T1000 (cell line): ENCODE results near the gene GPC3.

Experiments used
- DNase-seq: peaks from one replicate; lab custom pipeline; 2025; ENCODE audit warnings: mixed read lengths; lab: John Stamatoyannopoulos, UW

GPC3 gene

DNA sequence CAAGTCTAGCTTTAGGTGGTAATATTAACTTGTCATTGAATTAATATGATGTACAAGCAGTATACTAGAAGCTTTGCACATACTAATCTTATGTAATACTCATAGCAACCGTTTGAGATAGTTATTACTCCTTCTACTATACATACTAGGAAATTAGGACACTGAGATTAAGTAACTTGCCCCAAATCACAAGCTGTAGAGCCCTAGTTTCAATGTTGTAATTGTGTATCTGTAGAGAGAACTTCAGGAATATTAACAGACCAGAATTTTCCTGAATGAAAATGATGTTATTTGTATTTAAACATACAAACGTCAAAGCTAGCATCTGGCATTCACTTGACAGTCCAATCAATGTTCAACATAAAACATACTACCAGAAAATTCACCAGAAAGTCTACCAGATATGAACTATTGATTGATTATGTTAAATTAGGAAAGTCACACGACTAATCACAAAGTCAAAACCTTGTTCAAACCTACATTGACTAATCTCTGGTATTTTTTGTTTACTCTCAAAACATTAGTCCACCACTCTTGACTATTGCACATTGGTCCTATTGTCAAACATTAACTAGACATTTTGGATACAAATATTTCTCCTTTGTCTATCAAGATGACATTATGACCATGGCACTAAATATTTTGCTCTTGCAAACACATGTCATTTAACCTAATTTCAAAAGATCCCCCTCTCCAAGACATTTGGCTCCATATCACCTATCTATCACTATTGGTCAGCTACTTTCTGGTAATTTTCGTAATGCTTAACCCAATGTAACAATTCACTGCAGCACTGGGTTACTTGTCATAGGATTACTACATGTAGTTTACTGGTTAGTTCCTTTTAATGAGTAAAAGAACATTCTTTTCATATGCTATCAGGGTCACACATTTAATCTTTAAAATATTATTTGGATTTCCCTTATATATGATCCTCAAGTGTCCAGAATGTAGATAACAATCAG, 100.7 kb downstream of the GPC3 start:
- DNase-seq: no peak

DNA sequence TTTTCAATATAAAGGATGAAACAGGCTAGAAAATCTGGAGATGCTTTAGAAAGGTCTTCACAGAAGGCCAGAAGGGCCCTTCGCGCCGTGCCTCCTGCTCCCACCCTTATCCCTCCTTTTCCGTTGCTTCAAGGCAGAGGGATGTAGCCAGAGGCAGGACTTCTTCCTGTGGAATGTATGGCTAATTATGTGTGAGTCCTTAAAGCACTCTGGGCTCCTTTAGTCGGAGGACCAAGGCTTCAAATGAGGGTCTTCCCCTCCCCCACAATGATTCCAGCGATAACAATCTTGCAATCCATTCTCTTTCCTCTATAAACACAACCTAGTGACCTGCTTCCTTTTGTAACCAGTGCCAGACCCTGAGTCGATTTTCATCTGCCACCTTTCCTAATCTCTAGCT, 103.5 kb downstream of the GPC3 start:
- no peak for DNase-seq

DNA sequence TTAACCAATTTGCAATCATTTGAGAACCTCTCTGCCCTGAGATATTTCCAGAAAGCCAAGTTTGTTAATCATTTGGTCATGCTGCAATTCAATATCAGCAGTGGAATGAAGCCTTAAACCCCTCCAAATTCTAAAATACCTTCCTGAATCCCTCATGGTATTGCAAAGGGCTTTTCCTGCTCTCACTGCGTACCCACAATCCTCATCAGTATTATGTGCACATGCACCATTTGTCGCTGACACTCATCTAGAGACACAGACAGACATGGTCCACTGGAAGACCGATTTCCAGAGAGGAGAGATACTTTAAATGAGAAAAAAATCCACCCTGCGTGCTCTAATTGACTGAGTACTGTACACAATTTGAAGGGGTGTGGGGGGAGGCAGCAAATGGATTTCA, 104.4 kb downstream of the GPC3 start:
- no peak for DNase-seq

DNA sequence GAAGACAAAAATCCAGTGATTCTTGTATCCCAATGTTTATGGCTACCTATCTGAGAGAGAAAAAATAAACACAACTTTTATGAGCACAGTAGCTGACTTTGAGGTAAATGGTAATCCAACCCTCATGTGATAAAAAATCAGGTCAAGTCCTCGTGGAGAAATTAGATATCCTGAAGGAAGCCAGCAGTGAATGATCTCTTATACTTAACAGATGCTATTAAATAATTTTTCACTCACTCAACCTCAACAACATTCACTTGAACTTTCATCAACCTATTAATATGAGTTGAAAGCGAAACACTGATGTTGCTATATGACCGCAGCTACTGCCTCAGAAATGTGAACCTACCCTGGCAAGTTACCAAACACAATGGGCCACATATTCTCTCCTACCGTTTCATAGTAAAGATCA, 105.4 kb downstream of the GPC3 start:
- DNase-seq: no peak

DNA sequence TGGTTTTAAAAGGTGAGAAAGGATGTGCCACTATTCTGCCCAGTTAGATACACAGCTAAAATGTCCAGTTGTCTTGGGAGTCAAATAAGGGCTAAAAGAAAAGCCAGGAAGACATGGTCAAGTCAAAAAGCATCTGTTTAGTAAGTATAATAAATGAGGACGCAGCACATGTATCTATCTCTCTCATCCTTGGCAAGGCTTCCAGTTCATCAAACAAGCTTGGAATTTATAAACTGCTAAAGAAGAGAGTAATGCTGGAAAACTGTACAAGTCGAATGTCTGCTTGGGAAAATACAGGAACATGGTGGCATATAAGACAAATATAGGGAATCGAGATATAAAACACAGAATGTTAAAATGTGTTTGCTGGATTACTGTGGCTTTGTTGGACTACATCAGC, 106.7 kb downstream of the GPC3 start:
- no peak for DNase-seq

DNA sequence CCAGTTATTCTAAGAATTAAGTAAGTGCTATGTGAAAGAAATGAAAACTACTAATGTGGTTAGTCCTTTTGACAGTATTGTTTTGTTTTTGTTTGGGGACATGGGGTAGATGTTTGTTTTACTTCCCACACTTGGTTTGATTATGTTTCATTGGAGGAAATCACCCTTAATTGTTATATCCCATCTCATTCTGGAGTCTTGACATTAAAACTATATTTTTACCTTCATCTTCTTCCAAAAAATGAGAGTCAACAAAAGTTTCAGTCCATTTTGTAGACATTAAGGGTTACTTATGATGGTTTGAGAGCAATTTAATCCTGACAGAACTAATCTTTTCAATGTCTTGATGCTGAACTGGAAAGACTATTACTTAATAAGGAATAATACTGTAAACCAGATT, 108.7 kb downstream of the GPC3 start:
- no peak for DNase-seq

DNA sequence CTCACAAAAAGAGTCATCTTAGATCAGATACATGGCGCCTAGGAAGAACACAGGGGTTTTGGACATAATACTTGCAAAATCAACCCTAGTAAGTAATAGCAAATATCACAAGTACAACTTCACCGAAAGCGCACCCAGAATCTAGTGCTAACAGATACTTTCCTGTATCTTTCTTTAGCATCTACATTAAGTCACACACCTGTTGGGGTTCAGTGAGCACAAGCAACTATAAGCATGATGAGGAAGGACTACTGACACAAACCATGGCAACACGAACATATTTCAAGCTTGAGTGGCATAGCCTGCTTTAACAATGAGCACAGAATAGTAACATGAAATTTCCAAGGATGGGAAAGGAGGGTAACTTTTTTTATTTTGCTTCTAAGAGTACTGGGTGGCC, 116.1 kb downstream of the GPC3 start:
- no peak for DNase-seq

DNA sequence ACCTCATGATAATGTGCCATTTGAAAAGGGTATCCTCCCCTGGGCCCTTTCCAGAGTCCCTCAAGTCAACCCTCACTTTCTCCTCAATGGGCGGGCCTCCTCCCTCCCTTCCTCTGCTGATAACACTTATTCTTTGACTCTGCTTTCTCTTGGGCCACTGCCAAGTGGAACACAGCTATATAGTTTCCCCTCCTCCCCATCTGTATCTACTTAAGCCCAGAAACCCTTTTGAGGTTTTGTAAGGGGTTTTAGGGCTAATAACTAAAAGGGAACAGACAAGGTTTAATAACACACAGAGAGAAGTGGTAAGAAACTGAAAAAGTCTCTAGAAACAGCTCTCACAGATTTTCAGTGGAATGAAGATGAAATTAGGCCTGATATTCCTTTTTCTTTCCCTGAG, 116.7 kb downstream of the GPC3 start:
- DNase-seq: no peak

DNA sequence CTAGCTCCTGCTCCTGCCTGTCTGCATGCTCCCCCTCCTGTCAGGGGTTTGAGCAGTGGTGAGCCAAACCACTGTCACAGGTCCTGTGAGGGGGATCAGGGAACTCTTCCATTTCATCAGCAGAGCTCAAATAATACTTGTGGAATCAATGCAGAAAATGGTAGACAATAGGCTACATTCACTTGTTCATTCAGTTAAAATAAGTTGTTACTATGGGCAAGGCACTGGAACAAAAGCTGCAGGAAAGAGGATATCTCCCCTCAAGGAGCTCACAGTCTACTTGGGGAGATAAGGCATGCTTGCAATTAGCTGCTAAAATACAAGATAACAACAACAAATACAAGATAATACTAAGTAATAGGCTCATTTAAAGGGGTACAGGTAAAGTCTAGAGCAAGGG, 117.1 kb downstream of the GPC3 start:
- DNase-seq: no peak

DNA sequence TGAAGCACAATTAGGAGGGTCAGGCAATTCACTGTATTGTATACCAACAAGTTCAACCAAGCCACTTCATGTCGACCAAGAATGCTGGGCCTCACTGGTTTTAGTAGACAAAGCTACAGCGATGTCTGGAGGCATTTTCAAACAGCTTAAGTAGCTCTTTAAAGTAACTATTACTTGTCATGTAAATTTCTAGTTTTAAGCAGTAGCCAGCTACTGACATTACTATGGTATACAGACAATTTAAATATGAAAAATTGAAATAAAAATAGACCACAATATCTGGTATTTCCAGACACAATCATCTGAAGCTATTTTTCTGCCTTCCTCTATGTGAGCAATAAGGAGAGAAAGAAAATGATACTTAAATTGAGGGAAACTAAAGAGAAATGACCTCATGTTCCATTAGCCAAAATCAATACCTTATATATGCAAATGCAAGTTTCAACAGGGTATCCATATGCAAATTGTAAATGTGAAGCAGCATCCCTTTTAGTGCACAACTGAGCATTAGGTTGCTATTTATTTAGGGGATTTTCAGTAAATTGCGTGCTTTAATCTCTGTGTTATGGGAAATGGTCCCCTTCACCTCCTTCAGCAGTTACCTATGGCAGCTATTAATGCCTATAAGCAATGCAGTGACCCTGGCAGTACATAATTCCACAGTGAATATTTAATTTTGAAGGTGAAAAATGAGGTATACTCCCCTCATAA, 119.5 kb downstream of the GPC3 start:
- no peak for DNase-seq

DNA sequence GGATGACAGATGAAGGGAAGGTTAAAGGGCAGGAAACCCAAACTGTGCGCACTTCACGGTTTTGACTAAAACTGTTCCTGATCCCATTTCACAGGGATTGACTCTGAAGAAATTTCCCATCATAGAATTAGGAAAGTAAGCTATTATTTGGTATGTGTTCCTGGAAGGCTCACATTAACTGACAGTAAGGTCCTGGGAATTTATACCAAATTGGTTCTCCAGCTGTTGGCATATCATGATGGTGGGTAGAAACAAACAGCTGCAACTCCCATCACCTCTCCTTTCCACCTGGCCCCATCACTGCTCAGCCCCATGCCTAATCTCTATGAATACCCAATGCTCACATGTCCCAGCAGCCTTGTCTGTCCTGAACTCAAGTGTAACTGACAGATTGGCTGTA, 121.2 kb downstream of the GPC3 start:
- DNase-seq: no peak

DNA sequence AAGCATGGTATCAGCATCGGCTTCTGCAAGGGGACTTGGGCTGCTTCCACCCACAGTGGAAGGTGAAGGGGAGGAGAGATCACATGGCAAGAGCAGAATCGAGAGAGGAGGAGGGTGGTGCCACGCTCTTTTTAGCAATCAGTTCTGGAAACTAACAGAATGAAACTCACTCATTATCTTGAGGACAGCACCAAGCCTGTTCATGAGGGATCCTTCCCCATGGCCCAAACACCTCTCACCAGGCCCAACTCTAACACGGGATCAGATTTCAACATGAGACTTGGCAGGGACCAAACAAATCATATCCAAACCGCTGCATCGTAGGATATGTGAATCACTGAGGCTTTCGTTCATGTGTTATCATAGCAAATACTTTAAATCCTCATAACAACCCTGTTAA, 125.5 kb downstream of the GPC3 start:
- DNase-seq: no peak

DNA sequence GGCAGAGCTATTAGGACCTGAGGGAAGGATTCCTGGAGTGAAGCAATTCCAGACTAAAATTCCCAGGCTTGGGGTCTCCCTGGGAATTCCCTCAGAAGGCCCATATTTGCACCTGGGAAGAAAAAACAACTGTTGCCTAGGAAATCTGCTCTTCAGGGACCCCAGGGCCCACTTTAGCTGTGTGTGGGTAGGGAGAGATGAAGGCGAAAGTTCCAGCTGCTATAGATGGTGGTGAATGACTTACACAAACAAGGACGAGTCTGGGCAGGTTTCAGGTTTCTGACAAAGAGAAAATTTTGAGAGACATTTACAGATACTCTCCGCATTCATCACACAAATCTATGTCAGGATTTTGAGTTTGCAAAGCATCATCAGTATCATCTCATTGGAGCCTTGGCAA, 126.1 kb downstream of the GPC3 start:
- DNase-seq: no peak

DNA sequence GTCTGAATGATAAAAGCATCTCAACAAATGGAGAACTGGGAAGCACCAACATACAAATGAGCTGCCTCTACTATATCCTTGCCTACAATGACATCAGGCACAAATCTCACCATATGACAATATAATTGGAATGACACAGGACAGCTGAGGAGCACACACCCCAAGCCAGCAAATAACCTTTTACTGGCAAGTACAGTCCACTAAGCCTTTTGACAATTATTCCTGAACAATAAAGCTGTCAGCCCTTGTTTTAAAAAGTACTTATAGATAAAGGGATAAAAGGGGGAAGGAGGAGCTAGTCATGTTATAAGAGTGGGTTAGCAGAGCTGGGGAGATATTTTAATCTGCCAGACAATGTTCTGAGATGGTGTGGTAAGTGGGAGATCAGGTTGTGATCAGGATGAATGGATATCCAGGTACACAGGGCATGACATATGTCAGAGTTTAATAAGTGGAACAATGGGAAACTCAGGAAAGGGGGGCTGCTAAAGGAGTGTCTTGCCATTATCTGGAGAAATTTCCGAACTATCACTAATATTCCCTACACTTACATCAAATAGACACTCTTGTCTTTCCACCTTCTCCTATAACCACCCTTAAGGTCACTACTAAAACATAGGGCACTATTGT, 127.6 kb downstream of the GPC3 start:
- DNase-seq: no peak

DNA sequence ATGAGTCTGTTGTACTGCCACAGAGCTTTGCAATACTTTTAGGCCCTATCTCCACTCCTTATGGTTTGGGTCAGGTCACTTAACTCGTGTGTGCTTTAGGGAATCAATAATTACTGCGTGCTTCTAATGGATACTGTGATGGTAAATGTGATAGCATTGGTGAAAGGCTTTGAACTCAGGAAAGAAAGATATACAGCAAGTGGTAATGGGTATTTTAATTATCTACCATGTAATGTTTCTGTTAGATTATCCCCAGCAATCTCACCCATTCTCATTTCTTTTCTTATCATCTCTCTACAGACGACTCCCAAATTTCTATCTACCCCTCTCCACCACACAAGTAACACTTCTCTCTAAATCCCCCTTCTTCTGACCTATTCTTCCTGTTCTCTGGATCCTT, 128.6 kb downstream of the GPC3 start:
- no peak for DNase-seq

DNA sequence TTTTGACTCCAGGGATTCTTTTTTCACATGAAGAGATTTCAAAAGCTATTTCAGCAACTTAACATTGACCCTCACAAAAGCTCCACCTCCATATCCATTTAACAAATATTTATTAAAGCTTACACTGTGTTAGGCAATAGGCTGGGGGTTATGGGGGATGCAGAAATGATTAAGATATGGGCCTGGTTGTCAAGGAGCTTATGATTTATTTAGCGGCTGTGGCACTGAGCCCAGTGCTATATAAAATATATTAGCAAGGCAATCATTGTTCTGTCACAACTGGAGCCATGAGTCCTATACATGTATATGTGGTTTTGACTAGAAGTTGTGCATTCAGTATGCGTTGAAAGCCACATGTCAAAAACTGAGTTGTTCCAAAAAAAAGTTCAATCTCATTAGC, 131.1 kb downstream of the GPC3 start:
- DNase-seq: no peak

DNA sequence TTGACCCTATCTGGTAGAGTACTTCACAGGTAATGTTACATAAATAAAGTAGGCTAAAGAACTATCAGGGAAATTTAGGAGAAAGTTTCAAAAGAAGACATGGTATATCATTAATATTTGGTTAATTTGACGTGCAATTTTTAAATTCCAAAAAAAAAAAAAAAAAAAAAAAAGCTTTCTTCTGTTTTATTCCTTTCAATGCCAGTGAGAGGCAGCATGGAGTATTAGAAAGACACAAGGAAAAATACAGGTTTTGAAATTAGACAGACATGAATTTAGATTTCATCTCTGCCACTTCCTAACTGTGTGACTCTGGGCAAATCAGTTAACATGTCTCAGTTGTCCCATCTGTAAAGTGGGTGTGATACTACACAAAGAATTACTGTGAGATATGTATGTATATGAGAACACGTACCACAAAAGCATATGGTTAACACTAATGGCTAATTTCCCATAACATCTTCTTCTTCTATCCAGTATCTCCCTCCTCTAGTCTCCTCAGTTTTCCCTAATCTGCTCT, 132.5 kb downstream of the GPC3 start:
- no peak for DNase-seq

DNA sequence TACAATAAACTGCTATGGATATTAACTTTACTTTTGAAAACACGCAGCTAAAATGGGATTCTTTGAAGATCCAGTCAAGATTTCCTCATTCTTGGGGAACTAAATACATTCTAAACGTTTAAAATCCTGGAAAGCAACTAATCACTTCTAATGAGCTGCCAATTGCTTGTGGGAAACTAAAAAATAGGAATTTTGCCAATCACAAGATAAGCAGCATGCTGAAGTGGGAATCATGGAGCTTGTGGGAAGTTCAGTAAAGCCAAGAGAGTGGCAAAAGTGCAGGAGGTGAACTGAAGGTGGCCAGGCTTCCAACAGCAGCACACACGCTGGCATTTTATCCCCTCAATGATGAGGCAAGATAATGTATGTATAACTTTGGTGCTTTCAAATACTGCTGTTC, 133.0 kb downstream of the GPC3 start:
- no peak for DNase-seq

DNA sequence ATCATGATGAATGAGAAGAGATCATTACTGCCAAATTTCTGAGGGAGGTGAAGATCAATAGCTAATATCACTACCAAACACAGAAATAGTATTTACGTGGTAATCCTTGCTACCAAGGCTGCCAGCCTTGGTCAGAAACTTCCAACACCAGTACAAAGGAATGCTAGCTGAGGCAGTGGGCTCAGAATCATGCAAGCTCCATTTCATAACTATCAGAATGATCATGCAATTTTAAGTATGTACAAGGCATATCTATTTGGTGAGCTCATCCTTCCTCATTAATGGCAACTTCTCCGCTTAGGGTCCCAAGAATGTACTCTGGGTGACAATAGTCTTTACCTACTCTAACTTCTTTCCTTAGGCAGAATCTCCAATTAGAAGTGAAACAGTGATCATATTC, 135.0 kb downstream of the GPC3 start:
- no peak for DNase-seq

DNA sequence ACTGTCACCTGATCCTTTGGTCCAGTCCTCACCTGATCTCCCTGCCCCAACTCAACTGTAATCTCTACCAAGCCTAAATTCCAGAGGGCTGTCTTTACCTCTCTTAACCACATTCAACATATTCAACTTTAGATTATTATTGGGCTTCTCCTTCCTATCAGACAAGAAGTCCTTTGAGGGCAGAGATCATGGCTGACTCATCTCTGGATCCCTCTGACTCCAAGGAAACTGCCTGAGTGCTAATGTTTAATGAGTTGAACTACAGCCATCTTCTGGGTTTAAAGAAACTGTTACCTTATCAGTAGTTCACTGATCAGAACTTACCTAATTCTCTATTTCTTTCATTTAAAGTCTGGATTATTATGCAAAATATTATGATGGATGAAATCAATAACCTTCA, 135.7 kb downstream of the GPC3 start:
- no peak for DNase-seq

DNA sequence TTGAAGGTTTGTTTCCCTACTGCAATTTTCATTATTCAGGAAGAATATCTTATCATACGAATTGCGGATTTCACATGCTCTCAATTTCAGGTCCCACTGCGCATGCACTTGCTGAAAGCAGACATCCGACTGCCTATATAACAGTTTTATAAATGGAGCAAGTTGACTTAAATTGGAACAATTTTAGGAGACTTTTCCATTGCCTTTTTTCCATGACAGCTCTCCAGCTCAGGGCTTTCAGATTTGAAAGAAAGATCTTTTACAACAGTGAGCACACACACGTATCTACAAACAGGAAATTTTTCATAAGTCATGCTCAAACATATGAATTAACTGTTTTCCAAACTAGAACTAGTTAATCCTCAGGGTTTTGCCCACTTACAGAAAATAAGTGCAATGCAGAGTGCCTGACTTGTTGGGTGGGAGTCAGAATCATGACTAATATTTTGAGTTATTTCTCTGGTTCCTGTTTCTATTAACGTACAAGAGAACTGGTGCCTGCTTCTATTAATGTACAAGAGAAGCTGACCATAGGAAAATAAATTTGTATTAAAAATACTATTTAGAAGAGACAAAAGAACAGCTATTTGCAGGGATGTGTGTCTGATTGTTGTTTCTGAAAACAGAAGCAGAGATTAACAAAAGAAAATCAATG, 137.9 kb downstream of the GPC3 start:
- DNase-seq: no peak

DNA sequence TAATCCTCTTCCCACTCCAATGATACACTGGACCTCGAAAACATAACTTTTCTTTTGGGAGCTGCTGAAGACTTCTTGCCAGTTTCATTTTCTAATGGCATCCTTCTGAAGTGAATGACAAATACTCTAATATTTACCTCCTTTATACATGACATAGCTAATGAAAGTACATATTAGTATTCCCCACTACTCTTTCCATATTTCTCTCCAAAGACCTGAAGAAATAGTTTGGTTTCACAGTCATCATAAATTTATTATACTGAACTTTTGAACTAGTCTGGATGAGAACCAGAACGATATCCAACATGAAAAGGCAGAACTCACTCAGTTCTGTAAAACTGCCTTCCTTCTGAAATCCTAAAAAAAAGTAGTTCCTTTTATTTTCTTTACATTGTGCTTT, 139.1 kb downstream of the GPC3 start:
- no peak for DNase-seq
